CD14-positive monocyte (primary cell): ENCODE measurements around the gene TACC2. TPM values are rescaled to one million over a fixed set of nuclear protein-coding genes. Genes with fewer than 3 reads are reported as not detected.

Experiments
- DNase-seq, 3 donors: peaks; one replicate each; pipeline ENCODE4 v3.0.0-alpha.2; 2011 to 2022
- H2AFZ ChIP-seq: 2 replicates; pipeline ENCODE4 v1.6.0; 2012; ENCODE audit warnings: mild to moderate bottlenecking, low read depth, low read length, inconsistent platforms; ENCODE audit not compliant: insufficient read depth, poor library complexity, severe bottlenecking
- H3K27ac ChIP-seq, 2 donors: 1 replicate in 1 of 2; 2 replicates in 1 of 2; pipeline ENCODE4 v1.5.1; 2012 to 2013; ENCODE audit warnings: low read length in 2 of 2, control low read depth in 1 of 2, inconsistent platforms in 1 of 2, low read depth in 1 of 2, mild to moderate bottlenecking in 1 of 2
- H3K27me3 ChIP-seq, 2 donors: one replicate each; pipeline versions ENCODE4 v1.6.0 to v1.6.1; 2011 to 2013; ENCODE audit warnings: low read length in 2 of 2; ENCODE audit not compliant: control insufficient read depth in 2 of 2, insufficient read depth in 2 of 2
- H3K36me3 ChIP-seq, 2 donors: replicated peaks in 1 of 2; 1 replicate in 1 of 2; 2 replicates in 1 of 2; pipeline versions ENCODE4 v1.5.1 to v1.6.1; 2012 to 2013; ENCODE audit warnings: low read length in 2 of 2, control low read depth in 1 of 2, inconsistent platforms in 1 of 2, mild to moderate bottlenecking in 1 of 2; ENCODE audit not compliant: insufficient read depth in 2 of 2, control insufficient read depth in 1 of 2
- H3K4me1 ChIP-seq, 2 donors: 1 replicate in 1 of 2; 2 replicates in 1 of 2; pipeline versions ENCODE4 v1.5.1 to v1.6.1; 2012 to 2013; ENCODE audit warnings: low read length in 2 of 2, control low read depth in 1 of 2, inconsistent platforms in 1 of 2, mild to moderate bottlenecking in 1 of 2, moderate library complexity in 1 of 2; ENCODE audit not compliant: insufficient read depth in 2 of 2, control insufficient read depth in 1 of 2
- H3K4me2 ChIP-seq: replicated peaks from 2 replicates; pipeline ENCODE3; 2012; ENCODE audit warnings: low read length, moderate library complexity, mild to moderate bottlenecking; ENCODE audit not compliant: poor library complexity, severe bottlenecking; ENCODE audit errors: extremely low read depth
- H3K4me3 ChIP-seq, 3 experiments: fragments of 200-600 bp in 1 of 3; sonication (generic) in 1 of 3; replicated peaks in 1 of 3; 1 replicate in 2 of 3; 2 replicates in 1 of 3; pipeline ENCODE4 v1.5.1; 2011 to 2013; ENCODE audit warnings: low read length in 3 of 3, mild to moderate bottlenecking in 3 of 3, control low read depth in 2 of 3, low read depth in 2 of 3, inconsistent platforms in 1 of 3, moderate library complexity in 1 of 3
- H3K79me2 ChIP-seq: 2 replicates; pipeline ENCODE4 v1.6.0; 2012; ENCODE audit warnings: mild to moderate bottlenecking, control low read depth, inconsistent platforms, low read length, moderate library complexity; ENCODE audit not compliant: insufficient read depth
- H3K9ac ChIP-seq: 2 replicates; pipeline ENCODE4 v1.6.0; 2017; ENCODE audit warnings: low read length, mild to moderate bottlenecking; ENCODE audit not compliant: insufficient read depth, poor library complexity, severe bottlenecking
- H3K9me3 ChIP-seq, 2 donors: replicated peaks in 1 of 2; 1 replicate in 1 of 2; 2 replicates in 1 of 2; pipeline versions ENCODE4 v1.5.1 to v1.6.1; 2012 to 2013; ENCODE audit warnings: low read length in 2 of 2, control low read depth in 1 of 2; ENCODE audit not compliant: control insufficient read depth in 1 of 2, insufficient read depth in 1 of 2
- H4K20me1 ChIP-seq: 2 replicates; pipeline ENCODE4 v1.6.0; 2012; ENCODE audit warnings: mild to moderate bottlenecking, low read length, control low read depth, moderate library complexity; ENCODE audit not compliant: insufficient read depth
- H3K27ac Mint-ChIP-seq, 7 donors: one replicate each; pipeline ENCODE4 v1.8.0; 2020; ENCODE audit warnings: mild to moderate bottlenecking in 7 of 7, mixed read lengths in 7 of 7, moderate library complexity in 6 of 7, inconsistent platforms in 2 of 7
- H3K27me3 Mint-ChIP-seq, 3 donors: one replicate each; pipeline ENCODE4 v1.8.0; 2021 to 2022; ENCODE audit warnings: low read depth in 3 of 3, mild to moderate bottlenecking in 3 of 3, mixed read lengths in 3 of 3, moderate library complexity in 3 of 3, inconsistent platforms in 1 of 3
- H3K36me3 Mint-ChIP-seq, 2 donors: one replicate each; pipeline ENCODE4 v1.8.0; 2020; ENCODE audit warnings: mixed read lengths in 2 of 2, inconsistent platforms in 1 of 2, mild to moderate bottlenecking in 1 of 2
- H3K4me1 Mint-ChIP-seq: one replicate; pipeline ENCODE4 v1.8.0; 2020; ENCODE audit warnings: mild to moderate bottlenecking, mixed read lengths
- H3K4me3 Mint-ChIP-seq, 2 donors: one replicate each; pipeline ENCODE4 v1.8.0; 2020; ENCODE audit warnings: mild to moderate bottlenecking in 2 of 2, mixed read lengths in 2 of 2, moderate library complexity in 1 of 2
- H3K9me3 Mint-ChIP-seq, 7 donors: one replicate each; pipeline ENCODE4 v1.8.0; 2020 to 2022; ENCODE audit warnings: mixed read lengths in 7 of 7, mild to moderate bottlenecking in 6 of 7, moderate library complexity in 6 of 7, inconsistent platforms in 2 of 7
- CTCF ChIP-seq: fragments of 200-600 bp; IDR thresholded peaks from one replicate; pipeline ENCODE4 v1.8.0; 2022; ENCODE audit warnings: antibody characterized with exemption, mild to moderate bottlenecking
- WGBS: methylation state at CpG from one replicate; pipeline ENCODE4 v1.1.5; 2013; ENCODE audit warnings: missing lambda C conversion rate; ENCODE audit not compliant: insufficient coverage; 5-methylcytosine and 5-hydroxymethylcytosine counted together
- intact Hi-C, 2 donors: fragments of 100-400 bp; cut with micrococcal nuclease; formaldehyde crosslinking; loops; one replicate each; pipeline versions ENCODE4 v1.15.0 to v1.15.1; 2023
- polyA plus RNA-seq, 3 donors: library from polyadenylated mRNA; depleted of rRNA in 1 of 3; unstranded in 2 of 3; stranded (reverse) in 1 of 3; fragments of 300-500 nt in 2 of 3; fragments of >200 nt in 1 of 3; fragmentation: Illumina TruSeq in 2 of 3; gene quantifications; 1 replicate in 2 of 3; 2 replicates in 1 of 3; pipeline ENCODE4 v1.2.3, GENCODE V29; 2012 to 2021

The TACC2 gene
- polyA plus RNA-seq, 3 donors, result 0.03 TPM; not detected in 2

- peaks cover 47 to 49% of the 10 kb centered on the region in 2 donors for H3K4me1 ChIP-seq
- no peak for TF ChIP-seq CTCF
- intact Hi-C loops, result no loop called here
- no peaks in the 10 kb centered on the region for H3K79me2 ChIP-seq
- no peak overlapping the region for H2AFZ ChIP-seq
- H3K9me3 ChIP-seq, result no peaks in the 10 kb centered on the region
- H3K9ac ChIP-seq, result no peak overlapping the region
- no CpG with 5 or more reads among the region's 2 CpGs for WGBS
- no peaks in the 10 kb centered on the region for H3K27me3 ChIP-seq
- DNase-seq, result no peak
- H3K27ac Mint-ChIP-seq, result peak overlapping the region in 1 of 7 donors; percentile 7
- peaks cover 0 to 9% (median 2%) of the 10 kb centered on the region in 3 donors for H3K27me3 Mint-ChIP-seq
- no peaks in the 10 kb centered on the region for H3K36me3 Mint-ChIP-seq
- H3K36me3 ChIP-seq, result no peaks in the 10 kb centered on the region
- no peak overlapping the region for H3K4me3 Mint-ChIP-seq
- H3K4me3 ChIP-seq, result no peak overlapping the region
- H3K4me1 Mint-ChIP-seq, result peaks cover 57% of the 10 kb centered on the region
- H4K20me1 ChIP-seq, result no peaks in the 10 kb centered on the region
- no peak overlapping the region for H3K27ac ChIP-seq
- no peak overlapping the region for H3K4me2 ChIP-seq
- H3K9me3 Mint-ChIP-seq, result peaks cover 5 to 18% (median 10%) of the 10 kb centered on the region in 7 donors
Measured at GRCh38 chr10:122145113-122145512, 156.2 kb downstream of the TACC2 start.

- Histone ChIP-seq H3K27me3 (no peaks in the 10 kb centered on the region), H3K27ac (no peak overlapping the region), H3K4me1 (peaks cover 32 to 33% of the 10 kb centered on the region in 2 donors), H4K20me1 (no peaks in the 10 kb centered on the region), H2AFZ (no peak overlapping the region), H3K9ac (no peak overlapping the region), H3K79me2 (no peaks in the 10 kb centered on the region), H3K4me3 (no peak overlapping the region), H3K9me3 (no peaks in the 10 kb centered on the region), H3K36me3 (no peaks in the 10 kb centered on the region), H3K4me2 (no peak overlapping the region)
- H3K4me3 Mint-ChIP-seq, result no peak overlapping the region
- no peak for TF ChIP-seq CTCF
- H3K4me1 Mint-ChIP-seq, result peaks cover 43% of the 10 kb centered on the region
- 100% methylated on average over 2 of the region's 7 CpGs for WGBS
- DNase-seq, result no peak
- no peaks in the 10 kb centered on the region for H3K36me3 Mint-ChIP-seq
- intact Hi-C loops, result no loop called here
- peaks cover 0 to 5% (median 2%) of the 10 kb centered on the region in 3 donors for H3K27me3 Mint-ChIP-seq
- peaks cover 5 to 18% (median 8%) of the 10 kb centered on the region in 7 donors for H3K9me3 Mint-ChIP-seq
- H3K27ac Mint-ChIP-seq, result peak overlapping the region in 4 of 7 donors; percentile 30 to 79 (median 46)
Measured at GRCh38 chr10:122147663-122148062, 158.7 kb downstream of the TACC2 start.
